HG02973 (cell line): ENCODE results near the gene ZC3H12C.

Experiments
- ATAC-seq: cut with Tn5 transposase; IDR thresholded peaks from one replicate; pipeline ENCODE4 v1.9.1; 2021; ENCODE audit warnings: moderate library complexity; ENCODE audit not compliant: unreplicated experiment

The ZC3H12C gene

GRCh38 chr11:110096496-110096895 lies 3.3 kb downstream of the ZC3H12C start:
- ATAC-seq = no peak

- no peak for ATAC-seq
Measured at GRCh38 chr11:110097459-110098012, 4.3 kb downstream of the ZC3H12C start.

GRCh38 chr11:110098645-110099044 lies 5.5 kb downstream of the ZC3H12C start:
- ATAC-seq = peak; percentile 74

GRCh38 chr11:110100476-110101240 lies 7.5 kb downstream of the ZC3H12C start:
- ATAC-seq = no peak

- ATAC-seq = no peak
Measured at GRCh38 chr11:110106713-110107274, 13.6 kb downstream of the ZC3H12C start.

- ATAC-seq = no peak
Measured at GRCh38 chr11:110110854-110111253, 17.7 kb downstream of the ZC3H12C start.

- ATAC-seq = no peak
Measured at GRCh38 chr11:110112457-110112856, 19.3 kb downstream of the ZC3H12C start.

GRCh38 chr11:110113505-110113904 lies 20.3 kb downstream of the ZC3H12C start:
- no peak for ATAC-seq

GRCh38 chr11:110113973-110114372 lies 20.8 kb downstream of the ZC3H12C start:
- ATAC-seq = no peak

- ATAC-seq = no peak
Measured at GRCh38 chr11:110119317-110119716, 26.1 kb downstream of the ZC3H12C start.

GRCh38 chr11:110121204-110121603 lies 28.0 kb downstream of the ZC3H12C start:
- no peak for ATAC-seq

GRCh38 chr11:110123003-110123402 lies 29.8 kb downstream of the ZC3H12C start:
- ATAC-seq = no peak

GRCh38 chr11:110124605-110125004 lies 31.4 kb downstream of the ZC3H12C start:
- no peak for ATAC-seq

- no peak for ATAC-seq
Measured at GRCh38 chr11:110125632-110126031, 32.4 kb downstream of the ZC3H12C start.

GRCh38 chr11:110126936-110127335 lies 33.7 kb downstream of the ZC3H12C start:
- no peak for ATAC-seq

- no peak for ATAC-seq
Measured at GRCh38 chr11:110128161-110128560, 35.0 kb downstream of the ZC3H12C start.

GRCh38 chr11:110130642-110131238 lies 37.5 kb downstream of the ZC3H12C start:
- ATAC-seq = no peak

GRCh38 chr11:110131386-110132123 lies 38.4 kb downstream of the ZC3H12C start:
- no peak for ATAC-seq

- no peak for ATAC-seq
Measured at GRCh38 chr11:110133160-110133559, 40.0 kb downstream of the ZC3H12C start.

- no peak for ATAC-seq
Measured at GRCh38 chr11:110134110-110134509, 40.9 kb downstream of the ZC3H12C start.

- no peak for ATAC-seq
Measured at GRCh38 chr11:110141812-110142211, 48.6 kb downstream of the ZC3H12C start.
